ENCODE measurements around the gene OR10H1.
A peak's percentile ranks its signal among the peaks of the same experiment; 100 is the strongest.

DNA sequence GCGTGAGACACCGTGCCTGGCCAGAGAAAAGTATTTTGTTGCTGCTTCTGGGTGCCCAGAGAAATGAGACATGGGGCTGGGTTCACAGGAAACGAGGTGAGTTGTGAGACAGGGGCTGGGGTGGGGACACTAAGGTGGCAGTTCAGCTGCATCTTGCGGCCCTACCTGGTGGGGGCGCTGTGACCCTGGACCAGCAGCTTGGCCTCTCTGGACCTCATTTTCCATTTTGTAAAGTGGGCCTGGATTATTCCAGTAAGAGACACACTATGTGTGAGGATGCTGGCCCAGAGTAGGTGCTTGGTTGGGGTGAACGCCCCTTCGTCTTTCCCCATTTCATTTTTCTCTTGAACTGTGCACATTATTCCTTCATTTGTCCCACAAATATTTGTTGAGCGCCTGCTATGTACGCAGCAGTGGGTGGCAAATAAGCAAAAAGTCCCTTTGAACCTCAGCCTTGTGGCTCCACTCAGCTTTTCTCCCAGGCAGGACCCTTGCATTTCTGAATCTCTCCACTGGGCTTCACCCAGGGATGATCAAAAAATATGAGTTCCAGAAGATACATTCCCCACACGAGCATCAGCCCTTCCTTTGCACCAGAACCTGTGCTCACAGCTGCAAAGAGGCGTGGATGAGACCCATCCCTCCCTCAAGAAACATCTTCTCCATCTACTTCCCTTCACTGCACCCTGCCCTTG, 26.6 kb upstream of the OR10H1 start:
- TF ChIP-seq, protein P1, sequence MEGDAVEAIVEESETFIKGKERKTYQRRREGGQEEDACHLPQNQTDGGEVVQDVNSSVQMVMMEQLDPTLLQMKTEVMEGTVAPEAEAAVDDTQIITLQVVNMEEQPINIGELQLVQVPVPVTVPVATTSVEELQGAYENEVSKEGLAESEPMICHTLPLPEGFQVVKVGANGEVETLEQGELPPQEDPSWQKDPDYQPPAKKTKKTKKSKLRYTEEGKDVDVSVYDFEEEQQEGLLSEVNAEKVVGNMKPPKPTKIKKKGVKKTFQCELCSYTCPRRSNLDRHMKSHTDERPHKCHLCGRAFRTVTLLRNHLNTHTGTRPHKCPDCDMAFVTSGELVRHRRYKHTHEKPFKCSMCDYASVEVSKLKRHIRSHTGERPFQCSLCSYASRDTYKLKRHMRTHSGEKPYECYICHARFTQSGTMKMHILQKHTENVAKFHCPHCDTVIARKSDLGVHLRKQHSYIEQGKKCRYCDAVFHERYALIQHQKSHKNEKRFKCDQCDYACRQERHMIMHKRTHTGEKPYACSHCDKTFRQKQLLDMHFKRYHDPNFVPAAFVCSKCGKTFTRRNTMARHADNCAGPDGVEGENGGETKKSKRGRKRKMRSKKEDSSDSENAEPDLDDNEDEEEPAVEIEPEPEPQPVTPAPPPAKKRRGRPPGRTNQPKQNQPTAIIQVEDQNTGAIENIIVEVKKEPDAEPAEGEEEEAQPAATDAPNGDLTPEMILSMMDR (IDR thresholded peaks at IDR 0.05; ENCODE audit: low read depth, low read length, missing input control), result peak; percentile 5
- TF ChIP-seq JUND (IDR thresholded peaks at IDR 0.05) (no peak), NR2F2 (IDR thresholded peaks at IDR 0.05) (no peak), ATF3 (IDR thresholded peaks at IDR 0.05) (no peak), GABPA (IDR thresholded peaks at IDR 0.05 in 1 of 2, conservative IDR thresholded peaks at IDR 0.05 in 1 of 2) (no peak), EGR1 (IDR thresholded peaks at IDR 0.05; ENCODE audit: low read depth in 2 of 2) (no peak), YY1 (IDR thresholded peaks at IDR 0.05) (no peak), FOXA1 (IDR thresholded peaks at IDR 0.05) (no peak), RAD21 (IDR thresholded peaks at IDR 0.05) (no peak), REST (IDR thresholded peaks at IDR 0.05) (no peak)
- TF ChIP-seq, protein P2, sequence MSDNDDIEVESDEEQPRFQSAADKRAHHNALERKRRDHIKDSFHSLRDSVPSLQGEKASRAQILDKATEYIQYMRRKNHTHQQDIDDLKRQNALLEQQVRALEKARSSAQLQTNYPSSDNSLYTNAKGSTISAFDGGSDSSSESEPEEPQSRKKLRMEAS (IDR thresholded peaks at IDR 0.05), result no peak

Measured in liver (tissue), 3 donors.